NCI-H187 (cell line): ENCODE results near the gene CAB39L.

Source experiments
- DNase-seq, 2 experiments: peaks; one replicate each; lab custom pipeline; 2025; lab: John Stamatoyannopoulos, UW

The CAB39L gene

GRCh38 chr13:49399801-49400472 is 43.9 kb downstream of the CAB39L start:
- DNase-seq = no peak

GRCh38 chr13:49395878-49396380 is 47.9 kb downstream of the CAB39L start:
- DNase-seq = no peak

- DNase-seq = no peak
Observed at GRCh38 chr13:49395451-49395865, 48.4 kb downstream of the CAB39L start.

GRCh38 chr13:49388091-49388635 is 55.7 kb downstream of the CAB39L start:
- DNase-seq = no peak

GRCh38 chr13:49386664-49387063 is 57.2 kb downstream of the CAB39L start:
- no peak for DNase-seq

GRCh38 chr13:49376121-49376520 is 67.7 kb downstream of the CAB39L start:
- DNase-seq = no peak

GRCh38 chr13:49374585-49375290 is 69.1 kb downstream of the CAB39L start:
- DNase-seq = no peak

GRCh38 chr13:49373716-49374115 is 70.1 kb downstream of the CAB39L start:
- DNase-seq = no peak

- no peak for DNase-seq
Observed at GRCh38 chr13:49371943-49372613, 71.8 kb downstream of the CAB39L start.

- DNase-seq = no peak
Observed at GRCh38 chr13:49370371-49370770, 73.5 kb downstream of the CAB39L start.

- no peak for DNase-seq
Observed at GRCh38 chr13:49369866-49370265, 74.0 kb downstream of the CAB39L start.

GRCh38 chr13:49368688-49369087 is 75.2 kb downstream of the CAB39L start:
- DNase-seq = no peak

GRCh38 chr13:49367640-49368422 is 76.0 kb downstream of the CAB39L start:
- DNase-seq = no peak

GRCh38 chr13:49366841-49367240 is 77.0 kb downstream of the CAB39L start:
- DNase-seq = no peak

GRCh38 chr13:49357694-49358093 is 86.2 kb downstream of the CAB39L start:
- DNase-seq = no peak

GRCh38 chr13:49356223-49356622 is 87.6 kb downstream of the CAB39L start:
- DNase-seq = no peak

GRCh38 chr13:49354719-49355118 is 89.1 kb downstream of the CAB39L start:
- DNase-seq = no peak

- no peak for DNase-seq
Observed at GRCh38 chr13:49353908-49354307, 90.0 kb downstream of the CAB39L start.

GRCh38 chr13:49351871-49352270 is 92.0 kb downstream of the CAB39L start:
- DNase-seq = no peak

- DNase-seq = no peak
Observed at GRCh38 chr13:49348751-49349150, 95.1 kb downstream of the CAB39L start.

- no peak for DNase-seq
Observed at GRCh38 chr13:49347650-49348385, 96.0 kb downstream of the CAB39L start.
